HepG2 (cell line): ENCODE data around the gene GALNT16. TPM values are rescaled to one million over a fixed set of nuclear protein-coding genes. Genes with fewer than 3 reads are reported as not detected.

Experiments
- ATAC-seq: fragments of 200-7000 bp; cut with Tn5 transposase; 3 replicates; pipeline ENCODE4 v1.9.1; 2020; ENCODE audit warnings: mild to moderate bottlenecking, moderate library complexity
- BruUV-seq: library from RNA; stranded (reverse); fragments of 400-500 nt; replicated peaks from 2 replicates; lab custom pipeline; 2021; lab: Mats Ljungman, UMichigan
- CTCF ChIA-PET: fragments of 300-600 bp; formaldehyde crosslinking; extraction: SDS; loops from one replicate; lab custom pipeline; 2021; ENCODE audit warnings: low total read pairs, inconsistent platforms, low intra/inter-chr PET ratio; lab: Yijun Ruan, JAX
- POLR2A ChIA-PET: fragments of 350-600 bp; sonication (Branson Sonifier 250); formaldehyde crosslinking; loops from one replicate; lab custom pipeline; 2020; ENCODE audit warnings: antibody characterized with exemption, inconsistent platforms; lab: Yijun Ruan, JAX
- DNase-seq: peaks from one replicate; pipeline ENCODE4 v3.0.0-alpha.2; 2015; ENCODE audit warnings: low spot score
- FAIRE-seq: peaks from 3 replicates; lab custom pipeline; 2011; peaks lifted over from hg19 to GRCh38; lab: Jason Lieb, UNC
- H2AFZ ChIP-seq: one replicate; pipeline ENCODE4 v1.6.1; 2011; ENCODE audit warnings: low read length, inconsistent platforms
- H3K27ac ChIP-seq: fragments of 300-600 bp; 3 replicates; pipeline ENCODE4 v1.8.0; 2011; ENCODE audit warnings: mixed run types, mild to moderate bottlenecking, mixed read lengths, low read length, inconsistent platforms; ENCODE audit not compliant: insufficient read depth; ENCODE audit errors: extremely low read length
- H3K27me3 ChIP-seq, 2 experiments: fragments of 200-600 bp in 1 of 2; 2 replicates in 1 of 2; 3 replicates in 1 of 2; pipeline versions ENCODE4 v1.6.0 to v1.8.0; 2011; ENCODE audit warnings: low read length in 2 of 2, mild to moderate bottlenecking in 2 of 2, moderate library complexity in 2 of 2, inconsistent platforms in 1 of 2; ENCODE audit not compliant: insufficient read depth in 2 of 2, control insufficient read depth in 1 of 2
- H3K36me3 ChIP-seq, 2 experiments: fragments of 200-600 bp in 1 of 2; replicated peaks in 1 of 2; 2 replicates in 1 of 2; 3 replicates in 1 of 2; pipeline versions ENCODE4 v1.5.1 to v1.8.0; 2011; ENCODE audit warnings: low read length in 2 of 2, inconsistent platforms in 1 of 2; ENCODE audit not compliant: insufficient read depth in 2 of 2, control insufficient read depth in 1 of 2
- H3K4me1 ChIP-seq: 2 replicates; pipeline ENCODE4 v1.5.1; 2012; ENCODE audit warnings: low read length, inconsistent platforms; ENCODE audit not compliant: insufficient read depth
- H3K4me2 ChIP-seq: 2 replicates; pipeline ENCODE4 v1.6.0; 2011; ENCODE audit warnings: low read depth, low read length, inconsistent platforms
- H3K4me3 ChIP-seq, 3 experiments: fragments of 200-600 bp in 1 of 3; sonication (generic), shearing (Covaris generic) in 1 of 3; replicated peaks in 1 of 3; 2 replicates each; pipeline ENCODE4 v1.5.1; 2011 to 2016; ENCODE audit warnings: low read length in 3 of 3, inconsistent platforms in 2 of 3, low read depth in 2 of 3, mild to moderate bottlenecking in 2 of 3, control low read depth in 1 of 3, mixed read lengths in 1 of 3; ENCODE audit not compliant: insufficient read depth in 1 of 3
- H3K79me2 ChIP-seq: one replicate; pipeline ENCODE4 v1.6.1; 2011; ENCODE audit warnings: low read length, inconsistent platforms; ENCODE audit not compliant: insufficient read depth
- H3K9ac ChIP-seq: 2 replicates; pipeline ENCODE4 v1.6.0; 2011; ENCODE audit warnings: mild to moderate bottlenecking, low read depth, low read length, inconsistent platforms; ENCODE audit not compliant: insufficient read depth
- H3K9me3 ChIP-seq: 2 replicates; pipeline ENCODE4 v1.5.1; 2012; ENCODE audit warnings: mild to moderate bottlenecking, low read length
- H4K20me1 ChIP-seq: 2 replicates; pipeline ENCODE4 v1.6.0; 2011; ENCODE audit warnings: inconsistent platforms, mild to moderate bottlenecking, low read length, moderate library complexity; ENCODE audit not compliant: insufficient read depth
- ATF2 ChIP-seq: sonication (generic); formaldehyde crosslinking; IDR thresholded peaks from 2 replicates; pipeline ENCODE4 v1.4.0; 2020; ENCODE audit warnings: missing genetic modification reagents
- GFI1 ChIP-seq: sonication (generic); formaldehyde crosslinking; IDR thresholded peaks from 2 replicates; pipeline ENCODE4 v1.5.0; 2020; ENCODE audit warnings: missing genetic modification reagents, mild to moderate bottlenecking, borderline replicate concordance
- WGBS: methylation state at CpG from one replicate; pipeline ENCODE4 v1.1.6; 2017; ENCODE audit warnings: low lambda C conversion rate; 5-methylcytosine and 5-hydroxymethylcytosine counted together
- in situ Hi-C: cut with HindIII; loops from 2 replicates; pipeline ENCODE4 v1.10.0; 2017; ENCODE audit warnings: low pct_unique_long_range_greater_than_20kb; ENCODE audit not compliant: extremely low pct_ligation_motif_present
- intact Hi-C: fragments of 100-400 bp; cut with micrococcal nuclease; formaldehyde crosslinking; loops from one replicate; pipeline ENCODE4 v1.10.0; 2022; ENCODE audit not compliant: unreplicated experiment
- polyA plus RNA-seq, 8 experiments: library from polyadenylated mRNA; depleted of rRNA in 3 of 8; stranded (reverse) in 7 of 8; unstranded in 1 of 8; fragments of >200 nt; fragmentation: Illumina TruSeq in 4 of 8; extraction: Trizol in 4 of 8; gene quantifications; 2 replicates each; pipeline versions ENCODE4 v1.2.1 to v1.2.3, GENCODE V29; 2011 to 2016; ENCODE audit warnings: low read depth in 4 of 8, missing spikeins in 1 of 8, mixed read lengths in 1 of 8; ENCODE audit not compliant: insufficient read depth in 1 of 8
- total RNA-seq, 5 experiments: library from RNA; depleted of rRNA; stranded (reverse); fragments of >200 nt; fragmentation: Illumina TruSeq; extraction: Trizol; gene quantifications; 2 replicates each; pipeline ENCODE4 v1.2.3, GENCODE V29; 2016; ENCODE audit warnings: low read depth in 1 of 5
- TF ChIP-seq, protein P1 (sequence below): sonication (generic); formaldehyde crosslinking; IDR thresholded peaks from 2 replicates; pipeline ENCODE4 v1.5.0; 2020; ENCODE audit warnings: mild to moderate bottlenecking, missing genetic modification reagents, borderline replicate concordance

The GALNT16 gene
- total and polyA plus RNA-seq, 2 of the 13 experiments (the other 11 are each of a cell fraction or from before 2014, with no cell fraction given), result 0.54 to 0.82 TPM

GRCh38 chr14:69323999-69324282 lies 64.0 kb downstream of the GALNT16 start (continued):
- TF ChIP-seq, protein P1, sequence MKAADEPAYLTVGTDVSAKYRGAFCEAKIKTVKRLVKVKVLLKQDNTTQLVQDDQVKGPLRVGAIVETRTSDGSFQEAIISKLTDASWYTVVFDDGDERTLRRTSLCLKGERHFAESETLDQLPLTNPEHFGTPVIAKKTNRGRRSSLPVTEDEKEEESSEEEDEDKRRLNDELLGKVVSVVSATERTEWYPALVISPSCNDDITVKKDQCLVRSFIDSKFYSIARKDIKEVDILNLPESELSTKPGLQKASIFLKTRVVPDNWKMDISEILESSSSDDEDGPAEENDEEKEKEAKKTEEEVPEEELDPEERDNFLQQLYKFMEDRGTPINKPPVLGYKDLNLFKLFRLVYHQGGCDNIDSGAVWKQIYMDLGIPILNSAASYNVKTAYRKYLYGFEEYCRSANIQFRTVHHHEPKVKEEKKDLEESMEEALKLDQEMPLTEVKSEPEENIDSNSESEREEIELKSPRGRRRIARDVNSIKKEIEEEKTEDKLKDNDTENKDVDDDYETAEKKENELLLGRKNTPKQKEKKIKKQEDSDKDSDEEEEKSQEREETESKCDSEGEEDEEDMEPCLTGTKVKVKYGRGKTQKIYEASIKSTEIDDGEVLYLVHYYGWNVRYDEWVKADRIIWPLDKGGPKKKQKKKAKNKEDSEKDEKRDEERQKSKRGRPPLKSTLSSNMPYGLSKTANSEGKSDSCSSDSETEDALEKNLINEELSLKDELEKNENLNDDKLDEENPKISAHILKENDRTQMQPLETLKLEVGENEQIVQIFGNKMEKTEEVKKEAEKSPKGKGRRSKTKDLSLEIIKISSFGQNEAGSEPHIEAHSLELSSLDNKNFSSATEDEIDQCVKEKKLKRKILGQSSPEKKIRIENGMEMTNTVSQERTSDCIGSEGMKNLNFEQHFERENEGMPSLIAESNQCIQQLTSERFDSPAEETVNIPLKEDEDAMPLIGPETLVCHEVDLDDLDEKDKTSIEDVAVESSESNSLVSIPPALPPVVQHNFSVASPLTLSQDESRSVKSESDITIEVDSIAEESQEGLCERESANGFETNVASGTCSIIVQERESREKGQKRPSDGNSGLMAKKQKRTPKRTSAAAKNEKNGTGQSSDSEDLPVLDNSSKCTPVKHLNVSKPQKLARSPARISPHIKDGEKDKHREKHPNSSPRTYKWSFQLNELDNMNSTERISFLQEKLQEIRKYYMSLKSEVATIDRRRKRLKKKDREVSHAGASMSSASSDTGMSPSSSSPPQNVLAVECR (CRISPR knock-in tag), result no peak
- TF ChIP-seq GFI1 (CRISPR knock-in tag), result no peak

DNA sequence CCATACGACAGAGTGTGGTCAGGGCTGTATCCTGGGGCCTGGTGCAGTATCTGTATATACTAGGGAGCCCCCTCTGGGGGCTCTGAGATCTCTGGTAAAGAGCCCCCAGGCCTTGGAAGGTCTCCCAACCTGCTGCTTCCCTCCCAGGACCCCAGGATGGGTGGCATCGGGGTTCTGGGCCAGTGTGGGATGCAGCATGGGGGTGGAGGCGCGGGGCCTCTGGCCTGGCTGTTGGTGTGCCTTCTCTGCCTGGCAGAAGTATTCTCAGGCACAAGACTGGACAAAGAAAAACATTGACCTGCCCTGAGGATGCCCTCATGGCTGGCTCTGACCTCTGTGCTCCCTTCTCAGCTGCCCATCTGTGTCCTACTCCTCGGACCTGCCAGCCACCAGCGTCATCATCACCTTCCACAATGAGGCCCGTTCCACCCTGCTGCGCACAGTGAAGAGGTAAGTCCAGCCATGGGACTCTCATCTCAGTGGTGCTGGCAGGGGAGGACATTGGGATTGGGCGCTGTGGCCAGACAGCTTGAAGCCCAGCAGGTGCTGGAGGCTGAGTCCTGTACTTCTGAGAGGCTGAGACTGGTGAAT lies 64.5 kb downstream of the GALNT16 start:
- 33% methylated on average over 9 of the region's 9 CpGs for WGBS
- CTCF ChIA-PET, result no interaction called here

More for the DNA sequence above, 64.5 kb downstream of the GALNT16 start:
- no peaks in the 10 kb centered on the region for H3K4me1 ChIP-seq
- no peak overlapping the region for H3K4me2 ChIP-seq
- no peak overlapping the region for H2AFZ ChIP-seq
- H3K9ac ChIP-seq, result no peak overlapping the region
- no peak overlapping the region for H3K27ac ChIP-seq
- no peaks in the 10 kb centered on the region for H3K79me2 ChIP-seq
- no peak for FAIRE-seq
- no peak for TF ChIP-seq ATF2 (CRISPR knock-in tag)
- no peak for DNase-seq
- POLR2A ChIA-PET, result no interaction called here
- in situ Hi-C loops, result no loop called here
- no peaks in the 10 kb centered on the region for H4K20me1 ChIP-seq
- no peak overlapping the region for H3K4me3 ChIP-seq
- no peaks in the 10 kb centered on the region for H3K9me3 ChIP-seq
- H3K27me3 ChIP-seq, result peaks cover 0 to 26% of the 10 kb centered on the region in 2 experiments; a peak in 2 of 5 replicates
- no TSS peak for BruUV-seq
- no peak for ATAC-seq
- no peaks in the 10 kb centered on the region for H3K36me3 ChIP-seq
- intact Hi-C loops, result no loop called here
